Cardiac muscle cell (in vitro differentiated cells and primary cell): ENCODE results near the gene RGL4. TPM values are rescaled to one million over a fixed set of nuclear protein-coding genes. Genes with fewer than 3 reads are reported as not detected.

Experiments
- DNase-seq, 2 donors: peaks; one replicate each; pipeline versions ENCODE4 v3.0.0 to v3.0.0-alpha.2; 2010 to 2017; ENCODE audit warnings: low read depth in 1 of 2, low spot score in 1 of 2
- H3K27ac ChIP-seq: fragments of 200-600 bp; sonication (generic); 2 replicates; pipeline ENCODE4 v1.5.1; 2016
- H3K27me3 ChIP-seq: fragments of 200-600 bp; sonication (generic); 2 replicates; pipeline ENCODE4 v1.6.0; 2016; ENCODE audit warnings: control low read depth
- H3K36me3 ChIP-seq: fragments of 200-600 bp; sonication (generic); 2 replicates; pipeline ENCODE4 v1.5.1; 2016; ENCODE audit warnings: control low read depth
- H3K4me1 ChIP-seq: fragments of 200-600 bp; sonication (generic); 2 replicates; pipeline ENCODE4 v1.8.1; 2017; ENCODE audit warnings: low read depth, mild to moderate bottlenecking, mixed run types
- H3K4me3 ChIP-seq: fragments of 200-600 bp; sonication (generic); 2 replicates; pipeline ENCODE4 v1.5.1; 2016; ENCODE audit warnings: mild to moderate bottlenecking
- H3K9me3 ChIP-seq: fragments of 200-600 bp; sonication (generic); 2 replicates; pipeline ENCODE4 v1.5.1; 2017; ENCODE audit warnings: low read depth, mild to moderate bottlenecking, control low read depth
- polyA plus RNA-seq: library from polyadenylated mRNA; unstranded; fragments of >200 nt; fragmentation: Nextera tagmentation; extraction: Ambion mirVana; gene quantifications from 2 replicates; pipeline ENCODE4 v1.2.1, GENCODE V29; 2016
- total RNA-seq: library from RNA; depleted of rRNA; stranded (reverse); fragments of >200 nt; gene quantifications from 2 replicates; pipeline ENCODE4 v1.2.3, GENCODE V29; 2016
- TF ChIP-seq, protein P1 (sequence below): IDR thresholded peaks from 2 replicates; pipeline ENCODE4 v1.5.1; 2012; ENCODE audit warnings: low read depth, mild to moderate bottlenecking, low read length

Gene RGL4
- total and polyA plus RNA-seq, 2 experiments from 2014 or later = 1.5 TPM; not detected in 1

DNA sequence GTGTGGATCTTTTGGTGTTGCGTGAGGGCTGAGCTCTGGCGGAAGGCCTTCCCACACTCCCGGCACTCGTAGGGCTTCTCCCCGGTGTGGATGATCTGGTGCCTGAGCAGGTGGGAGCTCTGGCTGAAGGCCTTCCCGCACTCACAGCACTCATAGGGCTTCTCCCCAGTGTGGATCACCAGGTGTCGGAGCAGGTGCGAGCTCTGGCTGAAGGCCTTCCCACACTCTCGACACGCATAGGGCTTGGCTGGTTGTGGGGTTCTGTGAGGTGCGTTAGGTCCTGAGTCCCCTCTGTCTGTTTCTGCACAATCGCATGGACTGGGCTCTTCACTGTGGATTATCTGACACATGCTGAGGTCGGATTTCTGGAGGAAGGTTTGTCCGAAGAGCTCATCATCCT, 53.7 kb downstream of the RGL4 start:
- Histone ChIP-seq H3K4me3 (no peak overlapping the region), H3K9me3 (no peaks in the 10 kb centered on the region), H3K36me3 (peaks cover 15% of the 10 kb centered on the region), H3K4me1 (no peaks in the 10 kb centered on the region), H3K27me3 (no peaks in the 10 kb centered on the region), H3K27ac (no peak overlapping the region)
- TF ChIP-seq, protein P1, sequence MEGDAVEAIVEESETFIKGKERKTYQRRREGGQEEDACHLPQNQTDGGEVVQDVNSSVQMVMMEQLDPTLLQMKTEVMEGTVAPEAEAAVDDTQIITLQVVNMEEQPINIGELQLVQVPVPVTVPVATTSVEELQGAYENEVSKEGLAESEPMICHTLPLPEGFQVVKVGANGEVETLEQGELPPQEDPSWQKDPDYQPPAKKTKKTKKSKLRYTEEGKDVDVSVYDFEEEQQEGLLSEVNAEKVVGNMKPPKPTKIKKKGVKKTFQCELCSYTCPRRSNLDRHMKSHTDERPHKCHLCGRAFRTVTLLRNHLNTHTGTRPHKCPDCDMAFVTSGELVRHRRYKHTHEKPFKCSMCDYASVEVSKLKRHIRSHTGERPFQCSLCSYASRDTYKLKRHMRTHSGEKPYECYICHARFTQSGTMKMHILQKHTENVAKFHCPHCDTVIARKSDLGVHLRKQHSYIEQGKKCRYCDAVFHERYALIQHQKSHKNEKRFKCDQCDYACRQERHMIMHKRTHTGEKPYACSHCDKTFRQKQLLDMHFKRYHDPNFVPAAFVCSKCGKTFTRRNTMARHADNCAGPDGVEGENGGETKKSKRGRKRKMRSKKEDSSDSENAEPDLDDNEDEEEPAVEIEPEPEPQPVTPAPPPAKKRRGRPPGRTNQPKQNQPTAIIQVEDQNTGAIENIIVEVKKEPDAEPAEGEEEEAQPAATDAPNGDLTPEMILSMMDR = no peak
- DNase-seq = no peak

DNA sequence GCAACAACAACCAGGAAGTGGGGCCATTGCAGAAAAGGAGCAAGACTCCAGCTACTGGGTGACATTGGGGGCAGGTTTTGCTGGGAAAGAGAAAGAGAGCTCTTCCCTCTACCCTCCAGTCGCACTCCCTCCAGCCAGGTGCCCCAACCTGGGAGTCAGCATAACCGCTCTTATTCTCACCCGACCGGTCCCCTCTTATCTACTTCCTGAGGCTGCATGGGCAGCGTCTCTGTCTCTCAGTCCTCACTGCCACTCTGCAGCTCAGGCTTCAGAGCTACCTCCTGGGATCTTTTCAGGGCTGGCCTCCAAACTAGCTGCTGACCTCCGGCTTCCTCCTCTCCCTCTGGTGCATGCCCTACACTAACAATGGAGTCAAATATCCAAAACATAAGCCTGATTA, 55.0 kb downstream of the RGL4 start:
- Histone ChIP-seq H3K27ac (no peak overlapping the region), H3K36me3 (peaks cover 15% of the 10 kb centered on the region), H3K4me1 (peaks cover 7% of the 10 kb centered on the region), H3K27me3 (no peaks in the 10 kb centered on the region), H3K4me3 (no peak overlapping the region), H3K9me3 (no peaks in the 10 kb centered on the region)
- TF ChIP-seq, protein P1 = no peak
- DNase-seq = no peak

Other genes starting within 250 kb of the RGL4 start
- not detected in 2 replicates for gene IGLL1, start 110.7 kb upstream of the RGL4 start, total RNA-seq
- gene IGLL1, start 110.7 kb upstream of the RGL4 start, polyA plus RNA-seq = not detected in 2 replicates
- not detected in 2 replicates for gene DRICH1, start 58.7 kb upstream of the RGL4 start, total RNA-seq
- not detected in 2 replicates for gene DRICH1, start 58.7 kb upstream of the RGL4 start, polyA plus RNA-seq
- 6.4 and 8.4 TPM in 2 replicates for gene ZNF70, start 60.1 kb downstream of the RGL4 start, total RNA-seq
- 2.3 TPM in 2 replicates for gene ZNF70, start 60.1 kb downstream of the RGL4 start, polyA plus RNA-seq
- gene VPREB3, start 63.4 kb downstream of the RGL4 start, total RNA-seq = 1.1 and 2.5 TPM in 2 replicates
- gene VPREB3, start 63.4 kb downstream of the RGL4 start, polyA plus RNA-seq = 3.2 and 3.5 TPM in 2 replicates
- 0.07 TPM in 1 of 2 replicates, not detected in the other for gene C22orf15, start 72.0 kb downstream of the RGL4 start, total RNA-seq
- gene C22orf15, start 72.0 kb downstream of the RGL4 start, polyA plus RNA-seq = 0.27 and 0.91 TPM in 2 replicates
- gene CHCHD10, start 77.0 kb downstream of the RGL4 start, total RNA-seq = 77.5 and 216 TPM in 2 replicates
- gene CHCHD10, start 77.0 kb downstream of the RGL4 start, polyA plus RNA-seq = 274 and 324 TPM in 2 replicates
- gene MMP11, start 81.8 kb downstream of the RGL4 start, total RNA-seq = 38.2 and 71.2 TPM in 2 replicates
- gene MMP11, start 81.8 kb downstream of the RGL4 start, polyA plus RNA-seq = 39.0 and 61.1 TPM in 2 replicates
- gene SMARCB1, start 96.0 kb downstream of the RGL4 start, total RNA-seq = 147 and 162 TPM in 2 replicates
- gene SMARCB1, start 96.0 kb downstream of the RGL4 start, polyA plus RNA-seq = 170 and 175 TPM in 2 replicates
- gene DERL3, start 148.0 kb downstream of the RGL4 start, total RNA-seq = 18.0 and 46.9 TPM in 2 replicates
- gene DERL3, start 148.0 kb downstream of the RGL4 start, polyA plus RNA-seq = 28.9 and 55.3 TPM in 2 replicates
- gene SLC2A11, start 166.9 kb downstream of the RGL4 start, total RNA-seq = 27.3 and 28.5 TPM in 2 replicates
- gene SLC2A11, start 166.9 kb downstream of the RGL4 start, polyA plus RNA-seq = 34.2 and 37.9 TPM in 2 replicates
- gene MIF, start 203.4 kb downstream of the RGL4 start, total RNA-seq = 855 and 1,357 TPM in 2 replicates
- 4,717 and 4,854 TPM in 2 replicates for gene MIF, start 203.4 kb downstream of the RGL4 start, polyA plus RNA-seq